ACC112 (cell line): ENCODE results near the gene MALRD1.

Experiments
- H2AFZ ChIP-seq: fragments of 200-600 bp; sonication (generic); one replicate; pipeline ENCODE4 v1.6.0; 2017; ENCODE audit warnings: antibody characterized with exemption, low read length; ENCODE audit not compliant: unreplicated experiment
- H3K27ac ChIP-seq: fragments of 200-600 bp; sonication (generic); 2 replicates; pipeline ENCODE4 v1.5.1; 2014; ENCODE audit warnings: low read depth, mild to moderate bottlenecking, antibody characterized with exemption, low read length, moderate library complexity
- H3K27me3 ChIP-seq: fragments of 200-600 bp; sonication (generic); 2 replicates; pipeline ENCODE4 v1.6.1; 2014; ENCODE audit warnings: mild to moderate bottlenecking, antibody characterized with exemption, low read length, moderate library complexity, mixed read lengths; ENCODE audit not compliant: insufficient read depth
- H3K36me3 ChIP-seq: fragments of 200-600 bp; sonication (generic); 2 replicates; pipeline ENCODE4 v1.6.1; 2016; ENCODE audit warnings: mild to moderate bottlenecking, antibody characterized with exemption, low read length, moderate library complexity, mixed read lengths; ENCODE audit not compliant: insufficient read depth
- H3K4me1 ChIP-seq: fragments of 200-600 bp; sonication (generic); one replicate; pipeline ENCODE4 v1.6.1; 2016; ENCODE audit warnings: low read length, mixed read lengths; ENCODE audit not compliant: insufficient read depth, unreplicated experiment, control insufficient read depth
- H3K4me3 ChIP-seq: fragments of 200-600 bp; sonication (generic); 2 replicates; pipeline ENCODE4 v1.5.1; 2014; ENCODE audit warnings: mild to moderate bottlenecking, low read depth, low read length
- H3K79me2 ChIP-seq: fragments of 200-600 bp; sonication (generic); one replicate; pipeline ENCODE4 v1.6.0; 2016; ENCODE audit warnings: low read length; ENCODE audit not compliant: control insufficient read depth, unreplicated experiment, insufficient read depth

Gene MALRD1

GRCh38 chr10:19634163-19634562 lies 585.6 kb downstream of the MALRD1 start:
- Histone ChIP-seq H3K27me3 (no peaks in the 10 kb centered on the region), H3K79me2 (no peaks in the 10 kb centered on the region), H3K4me3 (no peak overlapping the region)

GRCh38 chr10:19638182-19638895 lies 589.7 kb downstream of the MALRD1 start:
- H3K4me3 ChIP-seq: peak overlapping the region; percentile 71
- peak overlapping the region; percentile 94 for H2AFZ ChIP-seq
- peaks cover 5% of the 10 kb centered on the region for H3K4me1 ChIP-seq
- H3K36me3 ChIP-seq: no peaks in the 10 kb centered on the region
- H3K79me2 ChIP-seq: no peaks in the 10 kb centered on the region
- H3K27me3 ChIP-seq: no peaks in the 10 kb centered on the region
- H3K27ac ChIP-seq: peak overlapping the region; percentile 81

More at GRCh38 chr10:19634163-19634562, 585.6 kb downstream of the MALRD1 start:
- no peaks in the 10 kb centered on the region for H3K36me3 ChIP-seq
- H3K4me1 ChIP-seq: peaks cover 16% of the 10 kb centered on the region
- H2AFZ ChIP-seq: no peak overlapping the region
- no peak overlapping the region for H3K27ac ChIP-seq

GRCh38 chr10:19638896-19639233 lies 590.3 kb downstream of the MALRD1 start:
- peaks cover 5% of the 10 kb centered on the region for H3K4me1 ChIP-seq
- H3K4me3 ChIP-seq: peak overlapping the region; percentile 71
- peak overlapping the region; percentile 81 for H3K27ac ChIP-seq
- no peaks in the 10 kb centered on the region for H3K79me2 ChIP-seq
- H3K27me3 ChIP-seq: no peaks in the 10 kb centered on the region
- peak overlapping the region; percentile 94 for H2AFZ ChIP-seq
- no peaks in the 10 kb centered on the region for H3K36me3 ChIP-seq

GRCh38 chr10:19640566-19641263 lies 592.1 kb downstream of the MALRD1 start:
- Histone ChIP-seq H3K79me2 (no peaks in the 10 kb centered on the region), H3K27me3 (no peaks in the 10 kb centered on the region), H3K27ac (no peak overlapping the region), H3K4me1 (peaks cover 5% of the 10 kb centered on the region), H2AFZ (no peak overlapping the region), H3K36me3 (no peaks in the 10 kb centered on the region), H3K4me3 (no peak overlapping the region)

- Histone ChIP-seq H3K4me1 (peaks cover 23% of the 10 kb centered on the region), H3K79me2 (no peaks in the 10 kb centered on the region), H3K27ac (peak overlapping the region; percentile 28; the same call in 1 of the 2 replicates), H3K4me3 (no peak overlapping the region), H2AFZ (no peak overlapping the region), H3K27me3 (no peaks in the 10 kb centered on the region), H3K36me3 (no peaks in the 10 kb centered on the region)
These were observed 602.9 kb downstream of the MALRD1 start for GRCh38 chr10:19651549-19651948.

GRCh38 chr10:19652750-19653149 lies 604.1 kb downstream of the MALRD1 start:
- H3K27ac ChIP-seq: no peak overlapping the region
- H3K27me3 ChIP-seq: no peaks in the 10 kb centered on the region
- no peaks in the 10 kb centered on the region for H3K36me3 ChIP-seq
- H3K4me1 ChIP-seq: peaks cover 32% of the 10 kb centered on the region
- H2AFZ ChIP-seq: no peak overlapping the region
- H3K79me2 ChIP-seq: no peaks in the 10 kb centered on the region
- no peak overlapping the region for H3K4me3 ChIP-seq

GRCh38 chr10:19653931-19654330 lies 605.3 kb downstream of the MALRD1 start:
- peak overlapping the region; percentile 99 for H2AFZ ChIP-seq
- H3K36me3 ChIP-seq: no peaks in the 10 kb centered on the region
- H3K79me2 ChIP-seq: no peaks in the 10 kb centered on the region
- peak overlapping the region; percentile 82 for H3K27ac ChIP-seq
- no peaks in the 10 kb centered on the region for H3K27me3 ChIP-seq
- H3K4me3 ChIP-seq: peak overlapping the region; percentile 58; the same call in 1 of the 2 replicates
- H3K4me1 ChIP-seq: peaks cover 41% of the 10 kb centered on the region

GRCh38 chr10:19654576-19654975 lies 606.0 kb downstream of the MALRD1 start:
- no peaks in the 10 kb centered on the region for H3K27me3 ChIP-seq
- peak overlapping the region; percentile 82 for H3K27ac ChIP-seq
- H2AFZ ChIP-seq: peak overlapping the region; percentile 99
- H3K79me2 ChIP-seq: no peaks in the 10 kb centered on the region
- H3K4me1 ChIP-seq: peaks cover 43% of the 10 kb centered on the region
- no peaks in the 10 kb centered on the region for H3K36me3 ChIP-seq
- H3K4me3 ChIP-seq: peak overlapping the region; percentile 58

- no peak overlapping the region for H3K27ac ChIP-seq
- H3K79me2 ChIP-seq: no peaks in the 10 kb centered on the region
- H3K4me1 ChIP-seq: peaks cover 47% of the 10 kb centered on the region
- no peak overlapping the region for H3K4me3 ChIP-seq
- no peaks in the 10 kb centered on the region for H3K27me3 ChIP-seq
- H3K36me3 ChIP-seq: no peaks in the 10 kb centered on the region
- no peak overlapping the region for H2AFZ ChIP-seq
These were observed 607.9 kb downstream of the MALRD1 start for GRCh38 chr10:19656420-19657042.

GRCh38 chr10:19658131-19658530 lies 609.5 kb downstream of the MALRD1 start:
- Histone ChIP-seq H3K36me3 (no peaks in the 10 kb centered on the region), H2AFZ (no peak overlapping the region), H3K4me1 (peaks cover 42% of the 10 kb centered on the region), H3K79me2 (no peaks in the 10 kb centered on the region), H3K27ac (no peak overlapping the region), H3K4me3 (no peak overlapping the region), H3K27me3 (no peaks in the 10 kb centered on the region)
